ENCODE measurements around the gene RPL19. TPM values are rescaled to one million over a fixed set of nuclear protein-coding genes. Genes with fewer than 3 reads are reported as not detected.
A peak's percentile ranks its signal among the peaks of the same experiment; 100 is the strongest.
"Not testable (repeated sequence)": the region's sequence is repeated elsewhere in the genome, so short reads cannot be mapped to it uniquely, and the experiment has no call there.

RPL19 gene
- total RNA-seq, 1 donor from 2014 or later, result 3,324 TPM

DNA sequence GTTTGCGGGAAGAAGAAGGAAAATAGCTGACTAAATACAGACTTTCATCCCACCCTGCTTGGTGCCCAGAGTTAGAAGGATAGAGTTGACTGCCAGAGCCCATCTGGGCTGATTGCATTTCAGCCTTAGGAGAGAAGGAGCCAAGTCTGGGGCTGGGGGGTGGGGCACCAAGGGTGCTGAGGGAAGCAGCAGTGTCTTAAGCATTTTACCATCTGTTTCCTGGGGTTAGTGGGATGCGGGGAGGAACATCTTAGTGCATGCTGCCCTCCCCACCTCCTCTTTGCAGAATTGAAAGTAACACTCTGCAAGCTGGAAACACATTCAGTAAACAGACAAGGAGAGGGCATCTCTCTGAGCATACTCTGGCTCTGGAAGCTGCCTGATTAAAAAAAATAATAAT, 32.6 kb upstream of the RPL19 start:
- Mint-ChIP-seq H3K36me3 (ENCODE audit: low read depth) (peaks cover 3% of the 10 kb centered on the region), H3K4me3 (no peak overlapping the region), H3K4me1 (peaks cover 23% of the 10 kb centered on the region), H3K27me3 (peaks cover 38% of the 10 kb centered on the region), H3K9me3 (no peaks in the 10 kb centered on the region), H3K27ac (no peak overlapping the region)
- TF ChIP-seq, protein P1, sequence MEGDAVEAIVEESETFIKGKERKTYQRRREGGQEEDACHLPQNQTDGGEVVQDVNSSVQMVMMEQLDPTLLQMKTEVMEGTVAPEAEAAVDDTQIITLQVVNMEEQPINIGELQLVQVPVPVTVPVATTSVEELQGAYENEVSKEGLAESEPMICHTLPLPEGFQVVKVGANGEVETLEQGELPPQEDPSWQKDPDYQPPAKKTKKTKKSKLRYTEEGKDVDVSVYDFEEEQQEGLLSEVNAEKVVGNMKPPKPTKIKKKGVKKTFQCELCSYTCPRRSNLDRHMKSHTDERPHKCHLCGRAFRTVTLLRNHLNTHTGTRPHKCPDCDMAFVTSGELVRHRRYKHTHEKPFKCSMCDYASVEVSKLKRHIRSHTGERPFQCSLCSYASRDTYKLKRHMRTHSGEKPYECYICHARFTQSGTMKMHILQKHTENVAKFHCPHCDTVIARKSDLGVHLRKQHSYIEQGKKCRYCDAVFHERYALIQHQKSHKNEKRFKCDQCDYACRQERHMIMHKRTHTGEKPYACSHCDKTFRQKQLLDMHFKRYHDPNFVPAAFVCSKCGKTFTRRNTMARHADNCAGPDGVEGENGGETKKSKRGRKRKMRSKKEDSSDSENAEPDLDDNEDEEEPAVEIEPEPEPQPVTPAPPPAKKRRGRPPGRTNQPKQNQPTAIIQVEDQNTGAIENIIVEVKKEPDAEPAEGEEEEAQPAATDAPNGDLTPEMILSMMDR (IDR thresholded peaks at IDR 0.05), result no peak
- ATAC-seq (ENCODE audit: low read depth) (no peak), DNase-seq (no peak)
- ChIA-PET CTCF (interaction anchor here (3.5 to 5.6 kb wide), 2 partner anchors 8 to 14 kb away, joined by 42 to 48 read pairs; no protein-coding TSS in a partner anchor), POLR2A (interaction anchor here (0.6 to 3.6 kb wide), 3 partner anchors 9 to 32 kb away, joined by 3 to 29 read pairs (median 3); partner anchors contain the start of gene RPL19)
- intact Hi-C loops (cut with micrococcal nuclease), result no loop called here

DNA sequence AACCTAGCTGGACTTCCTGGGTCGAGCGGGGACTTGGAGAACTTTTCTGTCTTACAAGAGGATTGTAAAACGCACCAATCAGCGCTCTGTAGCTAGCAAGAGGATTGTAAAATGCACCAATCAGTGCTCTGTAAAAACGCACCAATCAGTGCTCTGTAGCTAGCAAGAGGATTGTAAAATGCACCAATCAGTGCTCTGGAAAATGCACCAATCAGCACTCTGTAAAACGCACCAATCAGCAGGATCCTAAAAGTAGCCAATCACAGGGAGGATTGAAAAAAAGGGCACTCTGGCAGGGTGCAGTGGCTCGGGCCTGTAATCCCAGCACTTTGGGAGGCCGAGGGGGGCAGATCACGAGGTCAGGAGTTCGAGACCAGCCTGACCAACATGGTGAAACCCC, 31.6 kb upstream of the RPL19 start:
- ChIA-PET POLR2A (interaction anchor here (0.6 to 0.7 kb wide), 2 partner anchors 349 to 812 kb away, joined by 7 to 8 read pairs; partner anchors contain the start of gene PSMD3), CTCF (interaction anchor here (5.6 kb wide), 1 partner anchor 15 kb away, joined by 42 read pairs; no protein-coding TSS in a partner anchor)
- ATAC-seq (ENCODE audit: low read depth); intact Hi-C loops (cut with micrococcal nuclease); H3K4me3 Mint-ChIP-seq; H3K27ac Mint-ChIP-seq; H3K9me3 Mint-ChIP-seq; H3K36me3 Mint-ChIP-seq (ENCODE audit: low read depth); DNase-seq: not testable (repeated sequence)
- peaks cover 23% of the 10 kb centered on the region for H3K4me1 Mint-ChIP-seq
- H3K27me3 Mint-ChIP-seq, result peaks cover 42% of the 10 kb centered on the region

DNA sequence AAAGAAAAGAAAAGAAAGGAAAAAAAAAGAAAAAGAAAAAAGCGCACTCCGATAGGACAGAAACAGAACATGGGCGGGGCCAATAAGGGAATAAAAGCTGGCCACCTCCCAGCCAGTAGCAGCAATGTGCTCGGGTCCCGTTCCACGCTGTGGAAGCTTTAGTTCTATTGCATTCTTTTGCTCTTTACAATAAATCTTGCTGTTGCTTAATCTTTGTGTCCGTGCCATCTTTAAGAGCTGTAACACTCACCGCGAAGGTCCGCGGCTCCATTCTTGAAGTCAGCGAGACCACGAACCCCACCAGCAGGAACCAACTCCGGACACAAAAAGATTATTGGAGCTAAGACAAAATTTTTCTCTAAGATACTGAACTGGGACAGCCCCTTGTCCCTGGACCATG, 31.0 kb upstream of the RPL19 start:
- peaks cover 45% of the 10 kb centered on the region for H3K27me3 Mint-ChIP-seq
- peaks cover 3% of the 10 kb centered on the region for H3K36me3 Mint-ChIP-seq (ENCODE audit: low read depth)
- CTCF ChIA-PET, result no interaction called here
- H3K27ac Mint-ChIP-seq, result peak overlapping the region; percentile 3
- DNase-seq (no peak), ATAC-seq (ENCODE audit: low read depth) (no peak)
- H3K9me3 Mint-ChIP-seq, result no peaks in the 10 kb centered on the region
- intact Hi-C loops (cut with micrococcal nuclease), result no loop called here
- POLR2A ChIA-PET, result interaction anchor here (0.6 to 0.9 kb wide), 2 partner anchors 39 to 349 kb away, joined by 4 to 8 read pairs; no protein-coding TSS in a partner anchor
- TF ChIP-seq, protein P1 (IDR thresholded peaks at IDR 0.05), result no peak
- no peak overlapping the region for H3K4me3 Mint-ChIP-seq
- H3K4me1 Mint-ChIP-seq, result peaks cover 23% of the 10 kb centered on the region

DNA sequence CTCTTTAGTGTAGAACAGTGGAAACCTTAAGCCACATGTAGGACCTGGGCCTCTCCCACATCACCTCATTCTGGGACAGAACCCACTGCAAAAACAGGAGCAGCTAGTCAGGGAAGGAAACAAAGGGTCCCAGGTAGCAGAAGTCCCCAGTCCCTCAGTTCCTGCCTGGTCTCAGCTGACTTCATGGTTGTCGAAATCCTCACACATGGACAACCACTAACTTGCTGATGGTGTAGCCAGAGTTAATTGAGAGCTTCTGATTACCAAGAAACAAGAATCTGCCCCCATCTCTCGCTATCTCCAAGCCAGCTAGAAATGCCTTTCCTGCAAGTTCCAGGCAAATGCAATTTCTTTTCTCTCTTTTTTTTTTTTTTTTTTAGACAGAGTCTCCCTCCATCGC, 30.6 kb upstream of the RPL19 start:
- no peak for DNase-seq
- peaks cover 45% of the 10 kb centered on the region for H3K27me3 Mint-ChIP-seq
- H3K9me3 Mint-ChIP-seq, result no peaks in the 10 kb centered on the region
- H3K4me3 Mint-ChIP-seq, result no peak overlapping the region
- peaks cover 22% of the 10 kb centered on the region for H3K4me1 Mint-ChIP-seq
- TF ChIP-seq, protein P1 (IDR thresholded peaks at IDR 0.05), result no peak
- no peak overlapping the region for H3K27ac Mint-ChIP-seq
- ChIA-PET CTCF (no interaction called here), POLR2A (interaction anchor here (0.9 kb wide), 1 partner anchor 38 kb away, joined by 4 read pairs; no protein-coding TSS in a partner anchor)
- H3K36me3 Mint-ChIP-seq (ENCODE audit: low read depth), result peaks cover 3% of the 10 kb centered on the region
- intact Hi-C loops (cut with micrococcal nuclease), result no loop called here
- no peak for ATAC-seq (ENCODE audit: low read depth)

DNA sequence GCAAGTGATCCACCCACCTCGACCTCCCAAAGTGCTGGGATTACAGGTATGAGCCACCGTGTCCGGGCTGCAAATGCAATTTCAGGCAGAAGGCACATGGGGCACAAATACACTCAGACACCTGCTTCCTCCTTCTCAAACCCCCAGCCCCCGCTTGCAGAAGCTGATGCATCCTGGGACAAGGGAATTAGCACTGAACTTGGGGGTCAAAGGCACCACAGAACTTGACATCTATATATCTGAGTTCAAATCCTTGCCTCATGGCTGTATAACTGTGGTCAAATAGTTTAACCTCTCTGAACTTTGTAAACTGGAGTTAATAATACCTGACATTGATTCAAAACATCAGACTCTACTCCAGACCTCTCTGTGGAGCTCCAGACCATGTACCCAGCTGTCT, 30.0 kb upstream of the RPL19 start:
- TF ChIP-seq, protein P1 (IDR thresholded peaks at IDR 0.05), result no peak
- H3K4me3 Mint-ChIP-seq, result no peak overlapping the region
- DNase-seq, result no peak
- peaks cover 19% of the 10 kb centered on the region for H3K4me1 Mint-ChIP-seq
- no peaks in the 10 kb centered on the region for H3K36me3 Mint-ChIP-seq (ENCODE audit: low read depth)
- peaks cover 41% of the 10 kb centered on the region for H3K27me3 Mint-ChIP-seq
- ChIA-PET POLR2A (no interaction called here), CTCF (no interaction called here)
- H3K27ac Mint-ChIP-seq, result no peak overlapping the region
- no peaks in the 10 kb centered on the region for H3K9me3 Mint-ChIP-seq
- intact Hi-C loops (cut with micrococcal nuclease), result no loop called here
- ATAC-seq (ENCODE audit: low read depth), result no peak

DNA sequence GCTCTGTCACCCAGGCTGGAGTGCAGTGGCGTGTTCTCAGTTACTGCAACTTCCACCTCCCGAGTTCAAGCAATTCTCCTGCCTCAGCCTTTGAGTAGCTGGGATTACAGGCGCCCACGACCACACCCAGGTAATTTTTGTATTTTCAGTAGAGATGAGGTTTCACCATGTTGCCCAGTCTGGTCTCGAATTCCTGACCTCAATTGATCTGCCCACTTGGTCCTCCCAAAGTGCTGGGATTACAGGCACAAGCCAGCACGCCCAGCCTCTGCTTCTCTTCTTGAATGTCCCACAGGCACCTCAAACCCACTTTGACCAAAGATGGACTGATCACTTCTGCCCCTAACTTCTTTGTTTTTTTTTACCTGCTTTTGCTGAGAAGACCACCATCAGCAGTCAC, 29.5 kb upstream of the RPL19 start:
- DNase-seq (no peak), ATAC-seq (ENCODE audit: low read depth) (no peak)
- no peak overlapping the region for H3K27ac Mint-ChIP-seq
- no peaks in the 10 kb centered on the region for H3K9me3 Mint-ChIP-seq
- TF ChIP-seq, protein P1 (IDR thresholded peaks at IDR 0.05), result no peak
- CTCF ChIA-PET, result no interaction called here
- intact Hi-C loops (cut with micrococcal nuclease), result no loop called here
- no peak overlapping the region for H3K4me3 Mint-ChIP-seq
- no peaks in the 10 kb centered on the region for H3K36me3 Mint-ChIP-seq (ENCODE audit: low read depth)
- POLR2A ChIA-PET, result no interaction called here
- H3K27me3 Mint-ChIP-seq, result peaks cover 41% of the 10 kb centered on the region
- H3K4me1 Mint-ChIP-seq, result peaks cover 20% of the 10 kb centered on the region

Data from activated B cell treated with CpG ODN at 0.5 μM for 24 hours (primary cell).